Colonic mucosa (tissue), 4 donors: ENCODE data around the gene RAPGEF6. TPM values are rescaled to one million over a fixed set of nuclear protein-coding genes. Genes with fewer than 3 reads are reported as not detected.
"Not testable (repeated sequence)": the region's sequence is repeated elsewhere in the genome, so short reads cannot be mapped to it uniquely, and the experiment has no call there.

ENCODE experiments used
- DNase-seq: peaks from one replicate; pipeline ENCODE4 v3.0.0-alpha.2; 2020
- H3K27ac ChIP-seq: fragments of 200-600 bp; one replicate; pipeline ENCODE4 v1.8.0; 2021
- H3K27me3 ChIP-seq: fragments of 200-600 bp; one replicate; pipeline ENCODE4 v1.8.0; 2021
- H3K36me3 ChIP-seq: fragments of 200-600 bp; one replicate; pipeline ENCODE4 v1.8.0; 2021
- H3K4me1 ChIP-seq: fragments of 200-600 bp; one replicate; pipeline ENCODE4 v1.8.0; 2021; ENCODE audit warnings: mild to moderate bottlenecking
- H3K4me3 ChIP-seq: fragments of 200-600 bp; one replicate; pipeline ENCODE4 v1.8.0; 2021
- H3K9ac ChIP-seq, 2 donors: one replicate each; pipeline ENCODE4 v1.7.0; 2013; ENCODE audit warnings: control low read depth in 2 of 2, low read depth in 2 of 2, low read length in 2 of 2
- H3K9me3 ChIP-seq: fragments of 200-600 bp; one replicate; pipeline ENCODE4 v1.8.0; 2021
- CTCF ChIP-seq: fragments of 200-600 bp; IDR thresholded peaks from one replicate; pipeline ENCODE4 v1.8.0; 2022; ENCODE audit warnings: antibody characterized with exemption, mild to moderate bottlenecking
- intact Hi-C: fragments of 100-400 bp; cut with DNase I; formaldehyde crosslinking; loops from one replicate; pipeline ENCODE4 v1.14.1; 2022
- total RNA-seq, 2 donors: library from RNA; stranded (reverse); fragmentation: NEBNext Ultra II Directional in 1 of 2; extraction: Animal tissue kit (Norgen Biotek cat#: 25700) in 1 of 2; gene quantifications; one replicate each; pipeline ENCODE4 v1.2.1, GENCODE V29; 2021
- donor health status: healthy.
- donor health status: DM: no; HTN: no; CAD: no.
- donor health status: DM: no; HTN: no; CAD: no.

Gene RAPGEF6
- total RNA-seq, 2 donors from 2014 or later, result 14.9 to 16.2 TPM

- intact Hi-C loops, result no loop called here
- TF ChIP-seq CTCF, result no peak
- no peak for DNase-seq
- Histone ChIP-seq H3K9me3 (no peaks in the 10 kb centered on the region), H3K4me1 (no peaks in the 10 kb centered on the region), H3K27me3 (no peaks in the 10 kb centered on the region), H3K4me3 (no peak overlapping the region), H3K9ac (no peak overlapping the region), H3K27ac (no peak overlapping the region), H3K36me3 (no peaks in the 10 kb centered on the region)
Measured at GRCh38 chr5:131679911-131680310, 44.9 kb upstream of the RAPGEF6 start.

GRCh38 chr5:131678273-131678672 is 43.2 kb upstream of the RAPGEF6 start:
- intact Hi-C loops, H3K36me3 ChIP-seq, H3K9ac ChIP-seq, H3K27me3 ChIP-seq, DNase-seq, H3K27ac ChIP-seq, H3K9me3 ChIP-seq, H3K4me3 ChIP-seq, H3K4me1 ChIP-seq: not testable (repeated sequence)

- no peaks in the 10 kb centered on the region for H3K27me3 ChIP-seq
- H3K27ac ChIP-seq, result no peak overlapping the region
- no peaks in the 10 kb centered on the region for H3K9me3 ChIP-seq
- intact Hi-C loops, result no loop called here
- H3K36me3 ChIP-seq, result no peaks in the 10 kb centered on the region
- no peak for TF ChIP-seq CTCF
- no peaks in the 10 kb centered on the region for H3K4me1 ChIP-seq
- no peak for DNase-seq
- H3K9ac ChIP-seq, result no peak overlapping the region
- no peak overlapping the region for H3K4me3 ChIP-seq
Measured at GRCh38 chr5:131677115-131677514, 42.1 kb upstream of the RAPGEF6 start.

GRCh38 chr5:131672776-131673175 is 37.7 kb upstream of the RAPGEF6 start:
- Histone ChIP-seq H3K9me3 (no peaks in the 10 kb centered on the region), H3K36me3 (no peaks in the 10 kb centered on the region), H3K4me3 (no peak overlapping the region), H3K4me1 (no peaks in the 10 kb centered on the region), H3K27me3 (no peaks in the 10 kb centered on the region), H3K9ac (no peak overlapping the region), H3K27ac (peak overlapping the region; percentile 3)
- TF ChIP-seq CTCF, result no peak
- intact Hi-C loops, result no loop called here
- DNase-seq, result no peak

GRCh38 chr5:131671994-131672655 is 37.1 kb upstream of the RAPGEF6 start:
- Histone ChIP-seq H3K27ac (peak overlapping the region; percentile 31), H3K9me3 (no peaks in the 10 kb centered on the region), H3K27me3 (no peaks in the 10 kb centered on the region), H3K9ac (no peak overlapping the region), H3K4me3 (no peak overlapping the region), H3K4me1 (no peaks in the 10 kb centered on the region), H3K36me3 (no peaks in the 10 kb centered on the region)
- intact Hi-C loops, result no loop called here
- no peak for DNase-seq
- no peak for TF ChIP-seq CTCF

- no peak for DNase-seq
- Histone ChIP-seq H3K9me3 (no peaks in the 10 kb centered on the region), H3K27me3 (no peaks in the 10 kb centered on the region), H3K27ac (peak overlapping the region; percentile 31), H3K4me1 (no peaks in the 10 kb centered on the region), H3K4me3 (no peak overlapping the region), H3K36me3 (no peaks in the 10 kb centered on the region), H3K9ac (no peak overlapping the region)
- no peak for TF ChIP-seq CTCF
- intact Hi-C loops, result no loop called here
Measured at GRCh38 chr5:131671409-131671808, 36.4 kb upstream of the RAPGEF6 start.
